ENCODE results near the gene YIPF4.
"Not testable (repeated sequence)": the region's sequence is repeated elsewhere in the genome, so short reads cannot be mapped to it uniquely, and the experiment has no call there.

YIPF4 gene

DNA sequence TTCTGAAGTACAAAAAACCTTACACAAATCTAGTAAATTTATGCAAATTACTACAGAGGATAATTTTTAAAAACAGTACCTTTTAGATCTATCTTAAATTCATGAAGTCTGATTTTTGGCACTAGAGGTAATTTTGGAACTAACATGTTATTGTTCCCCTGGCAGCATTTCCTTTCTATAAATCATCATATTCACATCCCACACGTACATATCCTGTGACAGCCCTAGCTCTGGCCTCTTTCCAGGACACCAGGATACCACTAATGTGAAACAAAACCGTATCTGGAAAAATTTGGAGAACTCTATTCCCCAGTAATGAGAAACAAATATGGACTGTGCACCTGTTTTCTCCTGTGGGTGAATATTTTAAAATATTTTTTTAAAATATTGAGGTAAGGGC is 65.1 kb downstream of the YIPF4 start:
- ChIA-PET CTCF (no interaction called here), POLR2A (ENCODE audit: low non-redundant PET) (no interaction called here)
- H3K27ac ChIP-seq, result no peak overlapping the region
- no peak for DNase-seq (ENCODE audit: low spot score)
- TF ChIP-seq, protein P1, sequence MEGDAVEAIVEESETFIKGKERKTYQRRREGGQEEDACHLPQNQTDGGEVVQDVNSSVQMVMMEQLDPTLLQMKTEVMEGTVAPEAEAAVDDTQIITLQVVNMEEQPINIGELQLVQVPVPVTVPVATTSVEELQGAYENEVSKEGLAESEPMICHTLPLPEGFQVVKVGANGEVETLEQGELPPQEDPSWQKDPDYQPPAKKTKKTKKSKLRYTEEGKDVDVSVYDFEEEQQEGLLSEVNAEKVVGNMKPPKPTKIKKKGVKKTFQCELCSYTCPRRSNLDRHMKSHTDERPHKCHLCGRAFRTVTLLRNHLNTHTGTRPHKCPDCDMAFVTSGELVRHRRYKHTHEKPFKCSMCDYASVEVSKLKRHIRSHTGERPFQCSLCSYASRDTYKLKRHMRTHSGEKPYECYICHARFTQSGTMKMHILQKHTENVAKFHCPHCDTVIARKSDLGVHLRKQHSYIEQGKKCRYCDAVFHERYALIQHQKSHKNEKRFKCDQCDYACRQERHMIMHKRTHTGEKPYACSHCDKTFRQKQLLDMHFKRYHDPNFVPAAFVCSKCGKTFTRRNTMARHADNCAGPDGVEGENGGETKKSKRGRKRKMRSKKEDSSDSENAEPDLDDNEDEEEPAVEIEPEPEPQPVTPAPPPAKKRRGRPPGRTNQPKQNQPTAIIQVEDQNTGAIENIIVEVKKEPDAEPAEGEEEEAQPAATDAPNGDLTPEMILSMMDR (conservative IDR thresholded peaks at IDR 0.05; ENCODE audit: low read depth), result no peak

DNA sequence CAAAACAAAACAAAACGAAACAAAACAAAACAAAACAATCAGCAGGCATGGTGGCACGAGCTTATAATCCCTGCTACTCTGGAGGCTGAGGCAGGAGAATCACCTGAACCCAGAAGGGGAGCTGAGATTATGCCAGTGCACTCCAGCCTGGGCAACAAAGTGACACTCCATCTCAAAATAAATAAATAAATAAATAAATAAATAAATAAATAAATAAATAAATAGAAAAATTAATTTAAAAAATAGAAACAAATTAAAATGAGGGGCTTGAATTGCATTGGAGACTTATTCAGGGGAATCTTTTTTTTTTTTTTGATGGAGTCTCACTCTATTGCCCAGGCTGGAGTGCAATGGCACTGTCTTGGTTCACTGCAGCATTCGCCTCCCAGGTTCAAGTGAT is 73.1 kb downstream of the YIPF4 start:
- POLR2A ChIA-PET (ENCODE audit: low non-redundant PET), result not testable (repeated sequence)

DNA sequence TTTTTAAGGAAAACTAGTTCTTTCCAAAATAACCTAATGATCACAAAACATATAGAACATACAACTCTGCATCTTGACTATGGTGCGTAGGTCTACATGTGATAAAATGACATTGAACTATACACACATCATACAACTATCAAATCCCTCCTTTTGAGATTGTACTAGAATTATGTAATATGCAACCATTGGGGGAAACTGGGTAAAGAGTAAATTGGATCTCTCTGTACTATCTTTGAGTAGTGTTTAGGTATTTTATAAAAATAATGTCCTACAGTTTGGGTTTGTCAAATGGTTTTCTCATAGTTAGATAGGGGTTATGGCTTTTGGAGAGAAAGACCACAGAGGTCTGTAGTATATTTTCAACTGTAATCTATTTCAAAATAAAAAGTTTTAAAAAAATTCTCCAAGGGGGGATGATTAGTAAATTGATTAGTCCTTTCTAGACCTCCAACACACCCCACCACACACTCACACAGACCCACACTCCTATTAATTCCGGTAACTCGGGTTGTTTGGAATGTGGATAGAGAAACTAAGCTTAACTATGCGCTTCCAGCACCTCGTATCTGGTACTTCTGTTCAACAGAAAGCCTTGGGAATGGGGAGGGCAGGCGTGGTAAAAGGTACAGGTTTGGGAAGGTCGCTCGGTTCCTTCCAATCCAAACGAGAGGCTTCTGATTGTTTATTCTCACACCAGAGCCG is 78.4 kb downstream of the YIPF4 start:
- H3K27ac ChIP-seq, result peak overlapping the region; percentile 94
- CTCF ChIA-PET, result no interaction called here
- POLR2A ChIA-PET (ENCODE audit: low non-redundant PET), result interaction anchor here (0.9 kb wide), 1 partner anchor 25 kb away, joined by 4 read pairs; no protein-coding TSS in a partner anchor
- DNase-seq (ENCODE audit: low spot score), result peak; percentile 46
- TF ChIP-seq, protein P1 (conservative IDR thresholded peaks at IDR 0.05; ENCODE audit: low read depth), result no peak

More for the DNA sequence above, 73.1 kb downstream of the YIPF4 start:
- not testable (repeated sequence) for H3K27ac ChIP-seq; DNase-seq (ENCODE audit: low spot score)
- CTCF ChIA-PET, result interaction anchor here (0.6 to 0.7 kb wide), 2 partner anchors 36 to 207 kb away, joined by 3 to 4 read pairs; no protein-coding TSS in a partner anchor

DNA sequence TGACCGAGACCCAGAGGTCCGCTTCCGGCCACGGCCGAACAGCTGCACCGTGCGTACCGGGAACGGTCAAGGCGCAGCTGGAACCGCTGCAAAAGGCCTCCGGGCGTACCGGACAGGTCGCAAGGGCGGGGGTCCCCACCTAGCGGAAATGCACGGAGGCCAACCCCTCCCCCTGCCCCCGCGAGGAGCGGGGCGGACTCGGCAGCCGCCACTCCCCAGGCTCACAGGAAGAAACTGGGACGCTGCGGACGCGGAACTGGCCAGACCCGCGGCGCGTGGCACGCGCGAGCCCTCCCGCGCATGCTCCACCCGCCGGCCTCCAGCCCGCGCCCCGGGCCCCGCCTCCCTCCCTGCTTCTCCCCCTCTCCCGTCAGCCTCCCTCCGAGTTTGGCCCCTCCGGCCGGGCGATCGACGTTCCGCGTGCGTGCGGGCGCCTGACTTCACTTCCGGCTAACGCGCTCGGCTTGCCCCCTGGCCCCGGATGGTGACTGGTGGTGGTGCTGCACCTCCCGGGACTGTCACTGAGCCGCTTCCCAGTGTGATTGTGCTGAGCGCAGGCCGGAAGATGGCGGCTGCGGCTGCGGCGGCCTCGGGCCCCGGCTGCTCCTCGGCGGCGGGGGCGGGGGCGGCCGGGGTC is 79.1 kb downstream of the YIPF4 start, which contains the start of gene BIRC6:
TSS of gene BIRC6 (plus strand) at position 343 of the 637 bp plus-strand sequence. CDS start at position 482, 139 bp downstream.
- CTCF ChIA-PET, result interaction anchor here (0.6 kb wide), 1 partner anchor 369 kb away, joined by 3 read pairs; no protein-coding TSS in a partner anchor
- peak within 1 kb of the TSS; percentile 94 for H3K27ac ChIP-seq
- peak; percentile 94 for DNase-seq (ENCODE audit: low spot score)

DNA sequence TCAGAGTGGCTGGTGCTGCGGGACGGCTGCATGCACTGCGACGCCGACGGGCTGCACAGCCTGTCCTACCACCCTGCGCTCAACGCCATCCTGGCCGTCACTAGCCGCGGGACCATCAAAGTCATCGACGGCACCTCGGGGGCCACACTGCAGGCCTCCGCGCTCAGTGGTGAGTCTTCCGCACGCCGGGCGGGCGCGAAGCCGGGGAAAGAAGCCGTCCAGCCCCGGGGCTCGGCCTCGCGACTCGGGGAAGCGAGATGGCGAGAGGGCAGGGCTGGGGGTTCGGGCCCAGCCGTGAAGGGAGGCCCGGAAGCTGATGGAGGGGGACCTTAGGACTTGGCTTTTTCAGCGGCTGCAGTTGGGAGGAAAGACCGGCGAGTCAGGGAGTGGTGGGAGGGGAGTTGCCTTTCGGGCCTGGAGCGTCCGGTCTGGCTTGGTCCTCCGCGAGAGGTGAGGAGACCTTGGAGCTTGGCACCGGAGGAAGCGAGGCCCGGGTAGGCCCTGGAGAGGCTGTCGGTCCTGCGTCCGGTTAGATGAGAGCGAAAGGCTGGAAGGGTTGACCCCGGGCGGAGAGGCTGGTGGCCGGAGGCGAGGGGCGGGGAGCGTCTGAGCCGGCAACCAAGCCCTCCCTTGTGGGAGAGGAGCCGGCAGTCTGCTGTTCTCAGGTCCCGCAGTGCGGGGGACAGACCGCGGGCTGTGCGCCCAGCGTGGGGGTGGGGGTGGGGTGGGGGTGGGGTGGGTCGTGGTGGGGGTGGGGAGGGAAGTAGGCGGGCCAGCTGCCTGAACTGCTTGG is 79.8 kb downstream of the YIPF4 start:
- TF ChIP-seq, protein P1 (conservative IDR thresholded peaks at IDR 0.05; ENCODE audit: low read depth), result no peak
- ChIA-PET CTCF (interaction anchor here (0.6 kb wide), 1 partner anchor 370 kb away, joined by 3 read pairs; no protein-coding TSS in a partner anchor), POLR2A (ENCODE audit: low non-redundant PET) (no interaction called here)
- peak overlapping the region; percentile 94 for H3K27ac ChIP-seq
- peak; percentile 34 for DNase-seq (ENCODE audit: low spot score)

More for the DNA sequence above, 79.1 kb downstream of the YIPF4 start, which contains the start of gene BIRC6:
- TF ChIP-seq, protein P1 (conservative IDR thresholded peaks at IDR 0.05; ENCODE audit: low read depth), result no peak
- POLR2A ChIA-PET (ENCODE audit: low non-redundant PET), result interaction anchor here (0.9 kb wide), 1 partner anchor 26 kb away, joined by 4 read pairs; no protein-coding TSS in a partner anchor

DNA sequence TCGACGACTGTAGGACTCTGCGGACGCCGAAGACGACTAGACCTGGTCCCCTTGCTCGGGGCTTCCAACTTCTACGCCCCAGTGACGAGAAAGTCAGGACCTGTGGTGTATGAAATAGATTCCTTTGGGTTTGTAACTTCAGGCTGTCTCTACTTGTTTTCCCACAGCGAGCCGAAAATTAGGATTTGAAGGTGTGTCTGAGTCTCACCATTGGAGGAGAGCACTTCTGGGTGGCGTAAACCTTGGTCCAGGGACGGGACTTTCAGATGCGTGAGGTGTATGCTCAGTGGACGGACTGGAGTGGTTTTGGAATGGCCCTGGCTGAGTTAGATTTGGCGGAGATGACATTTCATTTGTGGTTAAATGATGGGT is 80.4 kb downstream of the YIPF4 start:
- ChIA-PET POLR2A (ENCODE audit: low non-redundant PET) (no interaction called here), CTCF (no interaction called here)
- TF ChIP-seq, protein P1 (conservative IDR thresholded peaks at IDR 0.05; ENCODE audit: low read depth), result no peak
- peak; percentile 15 for DNase-seq (ENCODE audit: low spot score)
- H3K27ac ChIP-seq, result peak overlapping the region; percentile 94
